Panc1 (cell line): ENCODE results near the gene CAVIN4. TPM values are rescaled to one million over a fixed set of nuclear protein-coding genes. Genes with fewer than 3 reads are reported as not detected.

Experiments
- ATAC-seq: fragments of 200-7000 bp; cut with Tn5 transposase; 2 replicates; pipeline ENCODE4 v1.9.1; 2020; ENCODE audit warnings: mild to moderate bottlenecking, moderate library complexity
- BruUV-seq: library from RNA; stranded (reverse); fragments of 400-500 nt; replicated peaks from 2 replicates; lab custom pipeline; 2021; lab: Mats Ljungman, UMichigan
- CTCF ChIA-PET: fragments of 300-600 bp; sonication (Branson Sonifier 250); formaldehyde crosslinking; loops from one replicate; lab custom pipeline; 2022; ENCODE audit warnings: antibody characterized with exemption; lab: Charles Lee
- POLR2A ChIA-PET: fragments of 300-600 bp; sonication (Branson Sonifier 250); formaldehyde crosslinking; loops from one replicate; lab custom pipeline; 2022; ENCODE audit warnings: antibody characterized with exemption; lab: Charles Lee
- DNase-seq: peaks from one replicate; pipeline ENCODE4 v3.0.0-alpha.2; 2010; ENCODE audit warnings: low read depth, low spot score
- H3K27ac ChIP-seq: 2 replicates; pipeline ENCODE4 v1.5.1; 2011; ENCODE audit warnings: mild to moderate bottlenecking, low read length, inconsistent platforms
- H3K27me3 ChIP-seq: fragments of 200-500 bp; sonication (Bioruptor generic); 2 replicates; pipeline ENCODE4 v1.6.0; 2014; ENCODE audit warnings: low read length, inconsistent platforms; ENCODE audit not compliant: control insufficient read depth, insufficient read depth
- H3K36me3 ChIP-seq: fragments of 200-500 bp; sonication (Bioruptor generic); 2 replicates; pipeline ENCODE4 v1.5.1; 2014; ENCODE audit warnings: inconsistent platforms, mild to moderate bottlenecking, low read length, moderate library complexity; ENCODE audit not compliant: control insufficient read depth, insufficient read depth
- H3K4me1 ChIP-seq: 2 replicates; pipeline ENCODE4 v1.5.1; 2011; ENCODE audit warnings: inconsistent platforms, mild to moderate bottlenecking, low read length, moderate library complexity; ENCODE audit not compliant: control insufficient read depth, insufficient read depth
- H3K4me3 ChIP-seq, 2 experiments: 2 replicates each; pipeline ENCODE4 v1.5.1; 2011 to 2012; ENCODE audit warnings: low read depth in 2 of 2, low read length in 2 of 2, mild to moderate bottlenecking in 2 of 2, inconsistent platforms in 1 of 2, moderate library complexity in 1 of 2
- H3K9me3 ChIP-seq: fragments of 200-500 bp; sonication (Bioruptor generic); 2 replicates; pipeline ENCODE4 v1.5.1; 2014; ENCODE audit warnings: low read depth, mild to moderate bottlenecking, inconsistent platforms, low read length, moderate library complexity; ENCODE audit not compliant: control insufficient read depth, insufficient read depth
- POLR2AphosphoS5 ChIP-seq: IDR thresholded peaks from 2 replicates; pipeline ENCODE4 v1.6.1; 2012; ENCODE audit warnings: mild to moderate bottlenecking, low read depth, low read length, moderate library complexity
- SIN3A ChIP-seq: IDR thresholded peaks from 2 replicates; pipeline ENCODE4 v1.6.1; 2012; ENCODE audit warnings: low read depth, mild to moderate bottlenecking, low read length, moderate library complexity, borderline replicate concordance; ENCODE audit not compliant: insufficient read depth
- TCF7L2 ChIP-seq: IDR thresholded peaks from 2 replicates; pipeline ENCODE4 v1.6.1; 2011; ENCODE audit warnings: mild to moderate bottlenecking, low read depth, low read length, inconsistent platforms
- in situ Hi-C: cut with HindIII; loops from 2 replicates; pipeline ENCODE4 v1.10.0; 2016; ENCODE audit warnings: low sequenced_read_pairs, low pct_unique_long_range_greater_than_20kb
- intact Hi-C: fragments of 100-400 bp; cut with micrococcal nuclease; formaldehyde crosslinking; loops from one replicate; pipeline ENCODE4 v1.10.0; 2022; ENCODE audit not compliant: unreplicated experiment
- total RNA-seq: library from RNA; stranded (reverse); gene quantifications from one replicate; pipeline ENCODE4 v1.2.1, GENCODE V29; 2021; ENCODE audit not compliant: unreplicated experiment
- TF ChIP-seq, protein P1 (sequence below), 2 experiments: IDR thresholded peaks; 2 replicates each; pipeline ENCODE4 v1.6.1; 2011 to 2012; ENCODE audit warnings: low read depth in 2 of 2, control low read depth in 1 of 2, low read length in 1 of 2, mild to moderate bottlenecking in 1 of 2, moderate library complexity in 1 of 2; ENCODE audit not compliant: insufficient read depth in 1 of 2
- TF ChIP-seq, protein P2 (sequence below): fragments of 450-650 bp; IDR thresholded peaks from 2 replicates; pipeline ENCODE4 v1.5.1; 2017; ENCODE audit warnings: mild to moderate bottlenecking

CAVIN4 gene
- total RNA-seq, 1 experiment from 2014 or later: 0.82 TPM

DNA sequence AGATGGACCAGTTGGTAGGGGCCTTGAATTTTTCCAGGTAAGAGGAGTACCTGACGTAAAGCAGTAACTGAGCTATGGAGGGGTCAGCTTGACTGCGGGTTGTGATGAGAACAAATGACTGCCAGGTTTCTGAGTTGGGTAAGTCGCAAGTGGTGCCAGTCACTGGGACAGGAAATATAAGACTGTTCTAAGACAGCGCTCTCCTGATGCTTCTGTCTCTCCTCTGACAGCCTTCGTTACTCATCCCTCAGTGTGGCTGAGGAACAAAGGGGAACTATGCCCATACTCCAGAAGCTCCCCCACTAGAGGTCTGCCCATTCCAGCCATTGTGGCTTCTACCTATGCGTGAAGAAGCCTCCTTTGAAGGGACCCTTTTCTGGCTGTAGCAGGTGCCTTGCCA, 13.3 kb downstream of the CAVIN4 start:
- intact Hi-C loops (loop anchor here (5.0 to 10.0 kb wide), 6 partner anchors 84 to 566 kb away; no protein-coding TSS in a partner anchor), in situ Hi-C loops (no loop called here)
- no peak for DNase-seq
- Histone ChIP-seq H3K4me1 (no peaks in the 10 kb centered on the region), H3K4me3 (no peak overlapping the region), H3K27me3 (no peaks in the 10 kb centered on the region), H3K9me3 (no peaks in the 10 kb centered on the region), H3K27ac (no peak overlapping the region), H3K36me3 (no peaks in the 10 kb centered on the region)
- ChIA-PET CTCF (interaction anchor here (1.2 kb wide), 1 partner anchor 266 kb away, joined by 3 read pairs; no protein-coding TSS in a partner anchor), POLR2A (no interaction called here)
- no TSS peak for BruUV-seq
- no peak for ATAC-seq
- TF ChIP-seq TCF7L2 (no peak), POLR2AphosphoS5 (no peak), SIN3A (no peak)
- TF ChIP-seq, protein P1, sequence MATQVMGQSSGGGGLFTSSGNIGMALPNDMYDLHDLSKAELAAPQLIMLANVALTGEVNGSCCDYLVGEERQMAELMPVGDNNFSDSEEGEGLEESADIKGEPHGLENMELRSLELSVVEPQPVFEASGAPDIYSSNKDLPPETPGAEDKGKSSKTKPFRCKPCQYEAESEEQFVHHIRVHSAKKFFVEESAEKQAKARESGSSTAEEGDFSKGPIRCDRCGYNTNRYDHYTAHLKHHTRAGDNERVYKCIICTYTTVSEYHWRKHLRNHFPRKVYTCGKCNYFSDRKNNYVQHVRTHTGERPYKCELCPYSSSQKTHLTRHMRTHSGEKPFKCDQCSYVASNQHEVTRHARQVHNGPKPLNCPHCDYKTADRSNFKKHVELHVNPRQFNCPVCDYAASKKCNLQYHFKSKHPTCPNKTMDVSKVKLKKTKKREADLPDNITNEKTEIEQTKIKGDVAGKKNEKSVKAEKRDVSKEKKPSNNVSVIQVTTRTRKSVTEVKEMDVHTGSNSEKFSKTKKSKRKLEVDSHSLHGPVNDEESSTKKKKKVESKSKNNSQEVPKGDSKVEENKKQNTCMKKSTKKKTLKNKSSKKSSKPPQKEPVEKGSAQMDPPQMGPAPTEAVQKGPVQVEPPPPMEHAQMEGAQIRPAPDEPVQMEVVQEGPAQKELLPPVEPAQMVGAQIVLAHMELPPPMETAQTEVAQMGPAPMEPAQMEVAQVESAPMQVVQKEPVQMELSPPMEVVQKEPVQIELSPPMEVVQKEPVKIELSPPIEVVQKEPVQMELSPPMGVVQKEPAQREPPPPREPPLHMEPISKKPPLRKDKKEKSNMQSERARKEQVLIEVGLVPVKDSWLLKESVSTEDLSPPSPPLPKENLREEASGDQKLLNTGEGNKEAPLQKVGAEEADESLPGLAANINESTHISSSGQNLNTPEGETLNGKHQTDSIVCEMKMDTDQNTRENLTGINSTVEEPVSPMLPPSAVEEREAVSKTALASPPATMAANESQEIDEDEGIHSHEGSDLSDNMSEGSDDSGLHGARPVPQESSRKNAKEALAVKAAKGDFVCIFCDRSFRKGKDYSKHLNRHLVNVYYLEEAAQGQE (IDR thresholded peaks at IDR 0.05; ENCODE audit: insufficient read depth in 1 of 2, low read depth in 2 of 2, low read length in 1 of 2): no peak
- TF ChIP-seq, protein P2, sequence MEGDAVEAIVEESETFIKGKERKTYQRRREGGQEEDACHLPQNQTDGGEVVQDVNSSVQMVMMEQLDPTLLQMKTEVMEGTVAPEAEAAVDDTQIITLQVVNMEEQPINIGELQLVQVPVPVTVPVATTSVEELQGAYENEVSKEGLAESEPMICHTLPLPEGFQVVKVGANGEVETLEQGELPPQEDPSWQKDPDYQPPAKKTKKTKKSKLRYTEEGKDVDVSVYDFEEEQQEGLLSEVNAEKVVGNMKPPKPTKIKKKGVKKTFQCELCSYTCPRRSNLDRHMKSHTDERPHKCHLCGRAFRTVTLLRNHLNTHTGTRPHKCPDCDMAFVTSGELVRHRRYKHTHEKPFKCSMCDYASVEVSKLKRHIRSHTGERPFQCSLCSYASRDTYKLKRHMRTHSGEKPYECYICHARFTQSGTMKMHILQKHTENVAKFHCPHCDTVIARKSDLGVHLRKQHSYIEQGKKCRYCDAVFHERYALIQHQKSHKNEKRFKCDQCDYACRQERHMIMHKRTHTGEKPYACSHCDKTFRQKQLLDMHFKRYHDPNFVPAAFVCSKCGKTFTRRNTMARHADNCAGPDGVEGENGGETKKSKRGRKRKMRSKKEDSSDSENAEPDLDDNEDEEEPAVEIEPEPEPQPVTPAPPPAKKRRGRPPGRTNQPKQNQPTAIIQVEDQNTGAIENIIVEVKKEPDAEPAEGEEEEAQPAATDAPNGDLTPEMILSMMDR: no peak

DNA sequence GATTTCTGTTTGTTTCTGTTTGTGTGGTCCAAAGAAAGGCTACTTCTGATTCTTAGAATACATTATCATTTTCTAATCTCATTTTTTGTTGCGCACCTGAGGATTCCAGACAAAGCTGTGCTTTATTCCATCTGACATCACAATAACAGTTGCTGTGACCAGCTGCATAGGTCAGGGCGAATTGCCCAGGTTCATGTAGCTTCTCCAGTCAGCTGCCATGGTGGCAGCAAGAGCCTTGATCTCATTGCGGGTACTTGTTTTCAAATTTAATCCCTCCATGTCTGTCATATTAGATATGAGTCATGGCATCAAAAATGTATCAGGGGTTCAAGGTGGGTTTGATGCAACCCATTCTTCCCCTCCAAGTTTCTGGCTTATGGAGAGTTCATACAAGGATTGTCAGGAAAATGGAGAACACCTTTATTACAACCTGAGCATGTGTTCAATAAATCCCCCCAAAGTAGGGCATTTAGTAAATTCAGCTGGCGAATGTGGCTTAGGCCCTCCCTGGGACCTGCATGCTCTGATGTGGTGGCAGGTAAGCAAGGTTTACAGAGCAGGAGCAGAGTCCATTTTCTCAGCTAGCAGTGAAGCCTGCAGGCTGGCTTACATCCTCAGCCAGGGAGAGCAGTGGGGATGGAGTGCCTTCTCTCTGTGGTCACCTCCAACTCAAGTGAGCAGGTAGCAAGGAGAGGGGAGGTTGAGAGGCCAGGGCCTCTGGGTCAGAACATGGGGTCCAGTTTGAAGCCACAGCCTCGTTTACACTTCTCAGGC, 13.9 kb downstream of the CAVIN4 start:
- CTCF ChIA-PET: interaction anchor here (1.2 kb wide), 1 partner anchor 267 kb away, joined by 3 read pairs; no protein-coding TSS in a partner anchor
- ATAC-seq (no peak), DNase-seq (no peak)
- Histone ChIP-seq H3K4me1 (no peaks in the 10 kb centered on the region), H3K4me3 (no peak overlapping the region), H3K27ac (no peak overlapping the region), H3K9me3 (no peaks in the 10 kb centered on the region), H3K36me3 (no peaks in the 10 kb centered on the region), H3K27me3 (no peaks in the 10 kb centered on the region)
- in situ Hi-C loops: no loop called here
- no TSS peak for BruUV-seq
- TF ChIP-seq POLR2AphosphoS5 (no peak), SIN3A (no peak), TCF7L2 (no peak)
- TF ChIP-seq, protein P2: no peak
- TF ChIP-seq, protein P1 (IDR thresholded peaks at IDR 0.05; ENCODE audit: insufficient read depth in 1 of 2, low read depth in 2 of 2, low read length in 1 of 2): no peak
- intact Hi-C loops: loop anchor here (5.0 to 10.0 kb wide), 6 partner anchors 85 to 567 kb away; no protein-coding TSS in a partner anchor
- POLR2A ChIA-PET: no interaction called here
